GM23248 (cell line): Measurements from ENCODE around the gene COP1. TPM values are rescaled to one million over a fixed set of nuclear protein-coding genes. Genes with fewer than 3 reads are reported as not detected.
"Not testable (repeated sequence)": the region's sequence is repeated elsewhere in the genome, so short reads cannot be mapped to it uniquely, and the experiment has no call there.

Experiments used
- DNase-seq: peaks from one replicate; pipeline ENCODE4 v3.0.0-alpha.2; 2015
- H2AFZ ChIP-seq: fragments of 200-600 bp; sonication (generic); 2 replicates; pipeline ENCODE4 v1.6.1; 2016; ENCODE audit warnings: antibody characterized with exemption
- H3F3A ChIP-seq: fragments of 200-600 bp; sonication (generic); 2 replicates; pipeline ENCODE4 v1.6.1; 2016; ENCODE audit warnings: mild to moderate bottlenecking, antibody characterized with exemption, mixed run types; ENCODE audit not compliant: insufficient read depth
- H3K27ac ChIP-seq: fragments of 200-600 bp; sonication (generic); 2 replicates; pipeline ENCODE4 v1.5.1; 2016; ENCODE audit warnings: mild to moderate bottlenecking
- H3K27me3 ChIP-seq: fragments of 200-600 bp; sonication (generic); replicated peaks from 2 replicates; pipeline ENCODE4 v1.6.1; 2016; ENCODE audit warnings: mild to moderate bottlenecking; ENCODE audit not compliant: insufficient read depth
- H3K36me3 ChIP-seq: fragments of 200-600 bp; sonication (generic); 2 replicates; pipeline ENCODE4 v1.6.1; 2016; ENCODE audit warnings: low read depth, mild to moderate bottlenecking
- H3K4me1 ChIP-seq: fragments of 200-600 bp; sonication (generic); 2 replicates; pipeline ENCODE4 v1.6.1; 2016; ENCODE audit warnings: mild to moderate bottlenecking; ENCODE audit not compliant: insufficient read depth
- H3K4me2 ChIP-seq: fragments of 200-600 bp; sonication (generic); one replicate; pipeline ENCODE4 v1.6.1; 2016; ENCODE audit warnings: mild to moderate bottlenecking; ENCODE audit not compliant: unreplicated experiment
- H3K4me3 ChIP-seq: fragments of 200-600 bp; sonication (generic); 2 replicates; pipeline ENCODE4 v1.5.1; 2016; ENCODE audit warnings: mild to moderate bottlenecking
- H3K79me2 ChIP-seq: fragments of 200-600 bp; sonication (generic); 2 replicates; pipeline ENCODE4 v1.6.1; 2016; ENCODE audit warnings: mild to moderate bottlenecking; ENCODE audit not compliant: insufficient read depth
- H3K9ac ChIP-seq: fragments of 200-600 bp; sonication (generic); 2 replicates; pipeline ENCODE4 v1.6.1; 2016; ENCODE audit warnings: mild to moderate bottlenecking
- H3K9me2 ChIP-seq: fragments of 200-600 bp; sonication (generic); 2 replicates; pipeline ENCODE4 v1.6.1; 2016; ENCODE audit warnings: mixed run types, mild to moderate bottlenecking, moderate library complexity; ENCODE audit not compliant: insufficient read depth
- H3K9me3 ChIP-seq: fragments of 200-600 bp; sonication (generic); one replicate; pipeline ENCODE4 v1.6.1; 2017; ENCODE audit warnings: low read depth
- H4K20me1 ChIP-seq: fragments of 200-600 bp; sonication (generic); 2 replicates; pipeline ENCODE4 v1.6.0; 2016; ENCODE audit not compliant: insufficient read depth
- EZH2 ChIP-seq: fragments of 200-600 bp; sonication (generic); IDR thresholded peaks from 2 replicates; pipeline ENCODE4 v1.6.1; 2018; ENCODE audit warnings: antibody characterized with exemption, mild to moderate bottlenecking; ENCODE audit not compliant: insufficient read depth, poor library complexity, severe bottlenecking
- EZH2phosphoT487 ChIP-seq: fragments of 200-600 bp; sonication (generic); IDR thresholded peaks from 2 replicates; pipeline ENCODE4 v1.6.1; 2018; ENCODE audit warnings: antibody characterized with exemption, moderate library complexity, mild to moderate bottlenecking, low read depth; ENCODE audit not compliant: insufficient read depth
- WGBS, 2 experiments: methylation state at CpG; one replicate each; pipeline ENCODE4 v1.1.6; 2015 to 2017; ENCODE audit warnings: low lambda C conversion rate in 2 of 2, low coverage in 1 of 2; ENCODE audit errors: missing lambda C conversion rate in 2 of 2; 5-methylcytosine and 5-hydroxymethylcytosine counted together
- in situ Hi-C: fragments of 300-500 bp; cut with MboI; formaldehyde crosslinking; loops from 2 replicates; pipeline ENCODE4 v1.15.0; 2020
- polyA plus RNA-seq: library from polyadenylated mRNA; unstranded; fragments of >200 nt; fragmentation: Nextera tagmentation; extraction: Ambion mirVana; gene quantifications from 2 replicates; pipeline ENCODE4 v1.2.1, GENCODE V29; 2016
- total RNA-seq: library from RNA; depleted of rRNA; stranded (reverse); fragments of >200 nt; shearing (Covaris generic); gene quantifications from 2 replicates; pipeline ENCODE4 v1.2.3, GENCODE V29; 2014

COP1 gene
- total and polyA plus RNA-seq, 2 experiments from 2014 or later: 42.4 to 55.1 TPM

- Histone ChIP-seq H4K20me1 (no peaks in the 10 kb centered on the region), H3K4me1 (peaks cover 22% of the 10 kb centered on the region), H3K9me2 (no peaks in the 10 kb centered on the region), H3K9ac (no peak overlapping the region), H3K27me3 (no peaks in the 10 kb centered on the region), H3K27ac (no peak overlapping the region), H3F3A (0 out of 2 replicates have a peak, but pooled peaks cover 10% of the 10 kb centered on the region), H3K4me3 (no peak overlapping the region), H3K9me3 (no peaks in the 10 kb centered on the region), H3K36me3 (peaks cover 5% of the 10 kb centered on the region; the same call in 1 of the 2 replicates), H3K79me2 (no peaks in the 10 kb centered on the region), H3K4me2 (no peak overlapping the region), H2AFZ (no peak overlapping the region)
- no peak for TF ChIP-seq EZH2phosphoT487
- in situ Hi-C loops: no loop called here
- no peak for DNase-seq
Measured at GRCh38 chr1:176029155-176029554, 177.9 kb downstream of the COP1 start.

GRCh38 chr1:176027934-176028333 lies 179.2 kb downstream of the COP1 start:
- H3K27ac ChIP-seq, H2AFZ ChIP-seq, H3K27me3 ChIP-seq, H3K36me3 ChIP-seq, H3K4me2 ChIP-seq, H3K9me3 ChIP-seq, H4K20me1 ChIP-seq, H3F3A ChIP-seq, H3K9me2 ChIP-seq, H3K4me1 ChIP-seq, H3K79me2 ChIP-seq, DNase-seq, H3K4me3 ChIP-seq, in situ Hi-C loops, H3K9ac ChIP-seq: not testable (repeated sequence)
- WGBS, 2 experiments: 95 to 97% methylated on average over 4 of the region's 4 CpGs

- H4K20me1 ChIP-seq: no peaks in the 10 kb centered on the region
- no peak for TF ChIP-seq EZH2phosphoT487
- H3K9me3 ChIP-seq: no peaks in the 10 kb centered on the region
- in situ Hi-C loops: no loop called here
- no peaks in the 10 kb centered on the region; the same call in 1 of the 2 replicates for H3K79me2 ChIP-seq
- H3K9me2 ChIP-seq: no peaks in the 10 kb centered on the region
- no peak overlapping the region for H3K4me3 ChIP-seq
- H3K9ac ChIP-seq: no peak overlapping the region
- 86 to 92% methylated on average over 3 of the region's 3 CpGs for WGBS, 2 experiments
- no peaks in the 10 kb centered on the region for H3F3A ChIP-seq
- H3K4me2 ChIP-seq: no peak overlapping the region
- H3K36me3 ChIP-seq: peaks cover 5% of the 10 kb centered on the region; the same call in 1 of the 2 replicates
- no peak overlapping the region for H3K27ac ChIP-seq
- no peak overlapping the region for H2AFZ ChIP-seq
- DNase-seq: no peak
- H3K4me1 ChIP-seq: no peaks in the 10 kb centered on the region
- no peaks in the 10 kb centered on the region for H3K27me3 ChIP-seq
Measured at GRCh38 chr1:176022574-176022973, 184.5 kb downstream of the COP1 start.

- Histone ChIP-seq H3K27ac (no peak overlapping the region), H3K79me2 (no peaks in the 10 kb centered on the region; the same call in 1 of the 2 replicates), H3K27me3 (no peaks in the 10 kb centered on the region), H3K4me3 (no peak overlapping the region), H3K9me2 (no peaks in the 10 kb centered on the region), H4K20me1 (no peaks in the 10 kb centered on the region), H3F3A (no peaks in the 10 kb centered on the region), H3K9me3 (no peaks in the 10 kb centered on the region), H3K9ac (no peak overlapping the region), H3K4me1 (no peaks in the 10 kb centered on the region), H2AFZ (no peak overlapping the region), H3K4me2 (no peak overlapping the region), H3K36me3 (peaks cover 3% of the 10 kb centered on the region; the same call in 1 of the 2 replicates)
- in situ Hi-C loops: no loop called here
- no peak for DNase-seq
- TF ChIP-seq EZH2 (no peak), EZH2phosphoT487 (no peak)
- whole genome bisulfite sequencing, 2 experiments: 99 to 100% methylated on average over 4 of the region's 4 CpGs
Measured at GRCh38 chr1:176017722-176018121, 189.4 kb downstream of the COP1 start.

- Histone ChIP-seq H3K4me3 (no peak overlapping the region), H3F3A (no peaks in the 10 kb centered on the region), H3K4me2 (no peak overlapping the region), H3K36me3 (peaks cover 3% of the 10 kb centered on the region; the same call in 1 of the 2 replicates), H2AFZ (no peak overlapping the region), H3K9ac (no peak overlapping the region), H3K9me3 (no peaks in the 10 kb centered on the region), H4K20me1 (no peaks in the 10 kb centered on the region), H3K27ac (no peak overlapping the region), H3K4me1 (no peaks in the 10 kb centered on the region), H3K27me3 (no peaks in the 10 kb centered on the region), H3K9me2 (no peaks in the 10 kb centered on the region), H3K79me2 (no peaks in the 10 kb centered on the region)
- TF ChIP-seq EZH2phosphoT487: no peak
- TF ChIP-seq EZH2: no peak
- in situ Hi-C loops: no loop called here
- DNase-seq: no peak
- 96 to 98% methylated on average over 2 of the region's 2 CpGs for WGBS, 2 experiments
Measured at GRCh38 chr1:176009951-176010350, 197.1 kb downstream of the COP1 start.

GRCh38 chr1:176007756-176008389 lies 199.2 kb downstream of the COP1 start:
- H3K4me3 ChIP-seq, in situ Hi-C loops: not testable (repeated sequence)
- 97 to 98% methylated on average over 28 of the region's 28 CpGs for WGBS, 2 experiments

GRCh38 chr1:175994660-175995059 lies 212.4 kb downstream of the COP1 start:
- 92 to 100% methylated on average over 1 of the region's 1 CpG for WGBS, 2 experiments
- in situ Hi-C loops, H3K27ac ChIP-seq: not testable (repeated sequence)

More at GRCh38 chr1:176007756-176008389, 199.2 kb downstream of the COP1 start:
- H3K9me3 ChIP-seq, H3K4me2 ChIP-seq, H4K20me1 ChIP-seq, H3K36me3 ChIP-seq, H3K4me1 ChIP-seq, H3K9ac ChIP-seq, H2AFZ ChIP-seq, H3K9me2 ChIP-seq, H3F3A ChIP-seq, H3K79me2 ChIP-seq, H3K27me3 ChIP-seq, H3K27ac ChIP-seq, DNase-seq: not testable (repeated sequence)

More at GRCh38 chr1:175994660-175995059, 212.4 kb downstream of the COP1 start:
- not testable (repeated sequence) for H3K4me3 ChIP-seq, H3K9me3 ChIP-seq, H3F3A ChIP-seq, H3K79me2 ChIP-seq, H3K9ac ChIP-seq, H2AFZ ChIP-seq, H3K27me3 ChIP-seq, H3K36me3 ChIP-seq, DNase-seq, H4K20me1 ChIP-seq, H3K9me2 ChIP-seq, H3K4me2 ChIP-seq, H3K4me1 ChIP-seq
